Measurements from ENCODE around the gene IL4I1.

The IL4I1 gene

DNA sequence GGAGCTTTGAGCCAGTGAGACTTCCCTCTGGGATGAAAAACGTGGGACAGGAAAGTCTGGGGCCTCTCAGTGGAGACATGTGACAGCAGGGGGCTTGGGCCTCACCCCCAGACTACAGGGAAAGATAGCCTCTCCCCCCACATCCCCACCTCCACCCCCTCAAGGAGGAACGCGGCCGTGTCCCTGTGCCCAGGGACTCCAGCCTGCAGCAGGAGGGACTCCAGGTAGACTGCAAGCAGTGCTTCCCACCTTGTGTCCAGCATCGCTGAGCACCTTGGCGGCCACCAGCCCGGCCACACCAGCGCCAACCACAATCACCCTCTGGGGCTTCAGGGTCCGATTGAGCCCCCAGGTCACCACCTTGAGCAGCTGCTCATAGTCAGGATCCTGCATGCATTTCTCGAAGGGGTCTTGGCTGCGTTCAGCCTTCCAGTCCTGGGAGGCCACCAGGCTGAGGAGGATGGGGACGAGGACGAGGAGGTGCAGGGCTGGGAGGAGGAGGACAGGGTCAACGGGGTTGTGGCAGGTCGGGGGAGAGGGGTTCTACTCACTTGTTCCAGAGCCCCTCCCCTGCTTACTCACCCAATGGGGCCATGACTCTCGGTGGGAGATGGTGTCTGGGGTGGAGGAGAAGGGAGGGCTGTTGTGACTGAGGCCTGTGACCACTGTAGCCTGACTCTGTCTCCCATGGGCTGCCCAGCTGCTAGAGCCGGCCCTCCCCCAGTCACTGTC lies 955 bp downstream of the IL4I1 start:
- DNase-seq (ENCODE audit: low read depth, low spot score): no peak

DNA sequence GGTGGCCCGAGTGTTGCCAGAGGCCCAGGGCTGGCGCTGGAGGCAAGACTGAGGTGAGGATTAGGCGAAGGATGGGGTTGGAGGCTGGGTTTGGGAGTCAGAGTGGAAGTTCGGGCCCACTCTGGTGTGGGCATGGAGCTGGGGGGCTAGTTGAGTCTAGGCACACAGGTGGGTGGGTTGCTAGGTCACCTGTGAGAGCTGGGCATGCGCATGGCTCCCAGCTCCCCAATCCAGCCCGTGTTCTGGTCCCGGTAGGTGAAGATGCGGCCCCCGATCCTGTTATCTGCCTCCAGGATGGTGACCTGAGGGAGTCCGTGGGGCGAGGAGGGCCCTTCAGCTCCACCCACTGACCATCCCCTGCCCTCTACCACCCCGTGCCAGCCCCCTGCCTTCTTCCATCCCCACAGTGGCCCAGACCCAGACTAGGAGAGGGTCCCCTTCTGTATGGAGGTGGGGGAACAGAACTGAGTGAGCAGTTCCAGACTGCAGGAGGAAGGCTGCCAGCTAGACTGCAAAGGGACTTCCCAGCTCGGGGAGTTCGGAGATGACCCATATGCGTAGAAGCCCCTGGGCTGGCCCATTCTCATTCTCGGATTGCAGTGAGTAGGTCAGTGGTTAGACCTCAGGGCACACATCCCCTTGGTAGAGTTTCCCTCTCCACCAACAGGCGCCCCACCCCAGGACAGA lies 1.7 kb downstream of the IL4I1 start:
- no peak for DNase-seq (ENCODE audit: low read depth, low spot score)

DNA sequence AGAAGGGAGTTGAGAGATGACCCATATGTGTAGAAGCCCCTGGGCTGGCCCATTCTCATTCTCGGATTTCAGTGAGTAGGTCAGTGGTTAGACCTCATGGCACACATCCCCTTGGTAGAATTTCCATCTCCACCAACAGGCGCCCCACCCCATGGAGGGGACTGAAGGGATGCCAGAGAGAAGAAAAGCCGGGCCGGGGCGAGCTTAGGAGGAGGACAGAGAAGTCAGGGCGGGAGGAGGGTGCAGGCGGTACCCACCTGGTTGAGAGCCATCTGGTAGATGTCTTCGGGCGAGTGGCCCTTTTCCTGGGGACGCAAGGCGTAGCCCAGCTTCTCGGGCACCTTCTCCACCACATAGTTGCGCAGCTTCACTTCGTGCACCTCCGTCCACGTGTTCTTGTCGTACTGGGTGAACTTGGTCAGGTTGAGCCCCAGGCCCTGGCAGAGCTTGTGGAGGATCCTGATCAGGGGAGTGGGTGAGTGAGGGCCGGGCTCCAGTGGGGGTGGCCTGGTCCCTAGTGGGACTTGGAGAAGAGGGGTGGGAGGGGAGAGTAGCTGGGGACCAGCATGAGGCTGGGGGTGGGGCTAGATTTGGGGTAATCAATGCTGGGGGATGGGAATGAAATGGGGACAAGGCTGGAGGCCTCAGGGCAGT lies 2.5 kb downstream of the IL4I1 start:
- DNase-seq (ENCODE audit: low read depth, low spot score): no peak

DNA sequence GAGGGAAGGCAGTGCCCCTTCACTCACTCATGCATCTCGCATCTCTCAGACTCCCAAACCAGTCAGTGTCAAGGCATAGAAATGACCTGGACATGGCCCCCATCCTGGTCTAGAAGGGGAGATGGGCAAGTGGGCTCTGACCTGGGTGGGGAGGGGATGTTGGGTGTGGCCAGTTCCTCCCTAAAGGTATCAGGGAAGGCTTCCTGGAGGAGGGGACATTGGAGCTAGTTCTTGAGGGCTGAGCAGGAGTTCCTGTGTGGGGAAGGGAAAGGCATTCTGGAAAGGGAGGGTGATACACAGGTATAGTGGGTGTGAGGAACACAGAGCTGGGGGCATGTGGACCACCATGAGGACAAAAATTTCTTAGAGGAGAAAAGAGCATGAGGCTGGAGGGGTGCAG lies 4.0 kb downstream of the IL4I1 start:
- no peak for DNase-seq (ENCODE audit: low read depth, low spot score)

DNA sequence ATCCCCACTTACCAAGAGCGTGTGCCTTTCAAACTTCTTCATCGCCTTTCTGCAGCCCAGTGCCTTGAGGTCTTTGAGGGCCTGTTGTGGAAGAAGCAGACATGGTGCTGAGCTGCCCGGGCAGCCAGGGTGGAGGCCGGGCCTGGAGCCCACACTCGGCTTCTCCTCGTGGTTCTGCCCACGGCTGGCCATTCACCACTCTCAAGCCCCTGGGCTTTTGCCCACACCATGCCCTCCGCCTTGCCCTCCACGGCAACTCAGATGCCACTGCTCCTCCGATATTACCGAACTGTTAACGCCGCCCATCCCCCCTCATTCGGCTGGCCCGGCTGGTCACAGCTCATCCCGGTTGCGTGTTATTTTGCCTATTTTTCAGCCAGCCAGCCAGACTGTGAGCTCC lies 5.3 kb downstream of the IL4I1 start:
- DNase-seq (ENCODE audit: low read depth, low spot score): no peak

DNA sequence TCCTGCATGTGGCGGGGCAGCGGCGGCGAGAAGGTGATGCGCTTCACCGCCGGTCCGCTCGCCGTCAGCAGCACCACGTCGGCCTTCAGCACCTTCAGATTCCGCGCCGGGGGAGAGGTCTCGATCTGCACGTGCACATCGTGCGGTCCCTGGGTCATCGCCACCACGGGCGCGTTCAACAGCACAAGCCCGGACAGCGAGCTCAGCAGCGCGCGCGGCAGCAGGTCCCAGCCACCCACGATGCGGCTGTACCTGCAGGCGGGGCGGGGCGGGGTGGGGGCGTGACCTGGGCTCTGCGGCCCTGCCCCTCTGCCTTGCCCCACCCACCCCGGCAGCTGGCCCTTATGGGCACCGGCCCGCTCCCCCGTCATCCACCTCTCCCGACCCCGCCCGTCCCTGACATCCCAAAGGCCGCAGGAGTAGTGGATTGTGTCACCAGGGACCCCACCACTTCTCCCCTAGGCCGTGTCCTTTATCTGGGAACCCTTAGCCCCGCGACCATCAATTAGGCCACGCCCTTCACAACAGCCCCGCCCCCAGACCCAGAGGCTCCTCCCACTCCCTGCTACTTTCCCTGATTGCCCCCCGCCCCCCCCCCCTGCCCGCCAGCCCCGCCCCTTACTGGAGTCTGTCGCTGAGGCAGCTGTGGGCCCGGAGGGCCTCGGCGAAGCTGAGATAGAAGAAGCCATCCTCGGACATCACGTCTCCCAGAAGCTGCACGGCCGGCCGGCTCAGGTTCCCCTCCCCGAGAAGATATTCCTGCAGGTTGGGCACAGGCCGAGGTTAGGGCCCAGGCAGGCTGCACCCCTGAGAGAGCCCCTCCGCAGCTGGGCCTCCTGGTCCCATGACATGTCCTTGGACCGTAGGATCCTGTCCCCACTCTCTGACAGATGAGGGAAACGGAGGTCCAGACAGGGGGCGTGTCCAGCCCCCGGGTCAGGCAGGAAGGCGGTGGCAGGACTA lies 6.1 kb downstream of the IL4I1 start:
- DNase-seq (ENCODE audit: low read depth, low spot score): no peak

DNA sequence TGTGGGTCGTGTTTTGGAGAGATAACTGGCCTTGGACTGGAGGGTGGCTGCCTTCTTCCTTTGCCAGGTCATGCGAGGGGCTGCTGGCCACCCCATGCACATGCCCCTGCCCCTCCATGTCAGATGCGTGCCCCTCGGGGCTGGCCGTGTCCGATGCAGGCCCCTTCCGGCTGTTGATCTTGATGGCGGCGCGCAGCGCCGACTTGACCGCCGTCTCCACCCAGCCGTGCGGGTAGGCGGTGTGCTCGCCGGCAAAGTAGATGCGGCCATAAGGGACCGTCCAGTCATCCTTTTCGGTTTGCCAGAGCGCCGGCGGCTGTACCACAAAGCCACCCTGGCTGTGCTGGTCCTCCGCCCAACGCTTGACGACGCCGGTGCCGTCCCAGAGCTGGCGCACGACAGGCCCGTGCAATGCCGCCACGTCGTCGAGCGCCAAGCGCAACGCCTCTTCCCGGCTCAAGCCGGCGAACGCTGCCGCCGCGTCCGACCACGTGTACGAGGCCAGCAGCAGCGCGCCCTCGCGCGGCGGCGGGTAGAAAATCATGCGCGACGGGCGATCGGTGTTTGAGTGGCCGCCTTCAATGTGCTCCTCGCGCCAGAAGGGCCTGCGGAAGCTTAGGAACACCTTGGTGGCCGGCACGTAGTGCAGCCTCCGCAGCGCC lies 6.9 kb downstream of the IL4I1 start:
- DNase-seq (ENCODE audit: low read depth, low spot score): no peak

DNA sequence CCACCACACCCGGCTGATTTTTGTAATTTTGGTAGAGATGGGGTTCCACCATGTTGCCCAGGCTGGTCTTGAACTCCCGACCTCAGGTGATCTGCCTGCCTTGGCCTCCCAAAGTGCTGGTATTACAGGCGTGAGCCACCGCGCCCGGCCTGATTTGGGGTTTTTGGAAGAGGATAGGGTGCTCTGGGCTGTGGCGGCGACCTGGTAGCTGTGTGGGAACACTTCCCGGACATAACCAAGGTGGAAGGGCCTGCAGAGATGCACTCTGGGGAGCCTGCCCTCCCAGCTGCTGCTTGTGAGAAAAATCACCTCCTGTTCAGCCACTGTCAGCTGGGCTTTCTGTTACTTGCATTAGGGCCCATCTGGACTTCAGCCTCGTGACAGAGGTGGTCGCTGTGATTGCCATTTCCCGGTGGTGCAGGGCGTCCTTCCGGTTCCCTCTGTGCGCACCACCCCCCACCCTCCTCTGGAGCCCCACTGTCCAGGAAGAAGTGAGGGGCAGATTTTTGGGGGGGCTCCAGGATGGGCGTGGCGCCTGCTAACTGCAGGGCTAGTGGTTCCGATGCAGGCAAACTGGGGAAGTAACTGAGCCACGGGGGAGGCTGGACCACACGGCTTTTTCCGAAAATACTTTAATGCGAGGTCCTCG lies 7.5 kb downstream of the IL4I1 start:
- DNase-seq (ENCODE audit: low read depth, low spot score): no peak

DNA sequence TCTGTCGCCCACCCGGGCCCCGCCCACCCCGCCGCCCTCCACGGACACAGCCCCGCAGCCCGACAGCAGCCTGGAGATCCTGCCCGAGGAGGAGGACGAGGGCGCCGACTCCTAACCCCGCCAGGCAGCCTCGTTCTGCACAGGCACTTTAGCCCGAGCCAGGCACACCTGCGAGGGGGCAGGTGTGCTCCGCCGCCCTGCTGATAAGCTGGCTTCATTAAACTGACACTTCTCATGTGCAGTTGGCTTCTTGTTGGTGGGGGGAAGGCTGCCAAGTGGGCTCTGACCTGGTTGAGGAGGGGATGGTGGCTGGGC lies 8.2 kb downstream of the IL4I1 start:
- DNase-seq (ENCODE audit: low read depth, low spot score): no peak

DNA sequence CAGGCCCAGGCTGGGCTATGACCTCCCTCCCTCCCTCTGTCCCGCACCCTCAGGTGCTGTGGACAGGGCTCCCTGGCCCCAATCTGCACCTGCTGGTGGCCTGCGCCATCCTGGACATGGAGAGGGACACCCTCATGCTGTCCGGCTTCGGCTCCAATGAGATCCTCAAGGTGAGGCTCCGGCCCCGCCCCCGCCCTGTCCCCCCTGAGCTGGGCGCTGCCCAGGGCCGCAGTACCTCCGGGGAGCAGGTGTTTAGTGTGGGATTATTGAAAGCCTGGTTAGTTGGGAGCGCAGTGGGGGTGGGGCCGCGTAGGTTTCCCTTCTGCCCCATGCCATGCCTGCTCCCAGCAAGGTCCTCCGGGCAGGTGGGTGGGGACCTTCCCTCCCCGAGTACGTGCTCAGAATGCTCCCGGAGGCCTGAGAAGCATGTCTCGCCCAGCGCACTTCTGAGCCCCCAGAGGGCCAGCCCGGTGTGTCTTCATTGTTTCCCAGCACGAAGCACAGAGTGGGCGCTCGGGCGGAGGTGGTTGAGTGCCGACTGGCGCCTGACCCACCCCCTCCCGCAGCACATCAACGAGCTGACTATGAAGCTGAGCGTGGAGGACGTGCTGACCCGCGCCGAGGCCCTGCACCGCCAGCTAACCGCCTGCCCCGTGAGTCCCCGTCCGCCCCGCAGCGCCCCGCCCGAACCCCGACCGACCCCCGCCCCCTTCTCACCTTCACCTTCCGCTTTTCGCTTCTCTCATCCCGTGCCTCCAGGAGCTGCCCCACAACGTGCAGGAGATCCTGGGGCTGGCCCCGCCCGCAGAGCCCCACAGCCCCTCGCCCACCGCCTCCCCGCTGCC lies 8.8 kb downstream of the IL4I1 start:
- no peak for DNase-seq (ENCODE audit: low read depth, low spot score)

DNA sequence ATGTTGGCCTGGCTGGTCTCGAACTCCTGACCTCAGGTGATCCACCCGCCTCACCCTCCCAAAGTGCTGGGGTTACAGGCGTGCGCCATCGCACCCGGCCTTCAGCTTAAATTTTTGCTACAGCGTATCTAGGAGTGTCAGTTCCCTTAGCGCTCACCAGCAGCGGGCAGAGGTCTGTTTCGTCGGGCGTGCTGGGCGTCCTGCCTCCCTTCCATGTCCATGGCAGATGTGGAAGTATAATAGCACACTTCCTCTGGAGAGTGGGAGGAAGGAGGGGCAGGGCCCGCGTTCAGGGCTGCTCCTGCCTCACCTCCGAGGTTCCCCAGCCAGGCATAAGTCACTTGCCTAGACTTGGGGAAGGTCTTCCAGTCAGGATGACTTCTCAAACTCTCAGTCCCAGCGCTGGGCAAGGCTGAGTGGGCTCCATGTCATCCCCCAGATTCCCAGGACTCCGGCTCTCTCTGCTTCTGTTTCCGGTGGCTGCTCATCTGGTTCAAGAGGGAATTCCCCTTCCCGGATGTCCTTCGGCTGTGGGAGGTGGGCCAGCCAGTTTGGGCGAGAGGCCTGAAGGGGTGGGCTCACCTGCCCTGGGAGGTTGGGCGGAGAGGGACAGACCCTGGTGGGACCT lies 9.5 kb downstream of the IL4I1 start:
- no peak for DNase-seq (ENCODE audit: low read depth, low spot score)

DNA sequence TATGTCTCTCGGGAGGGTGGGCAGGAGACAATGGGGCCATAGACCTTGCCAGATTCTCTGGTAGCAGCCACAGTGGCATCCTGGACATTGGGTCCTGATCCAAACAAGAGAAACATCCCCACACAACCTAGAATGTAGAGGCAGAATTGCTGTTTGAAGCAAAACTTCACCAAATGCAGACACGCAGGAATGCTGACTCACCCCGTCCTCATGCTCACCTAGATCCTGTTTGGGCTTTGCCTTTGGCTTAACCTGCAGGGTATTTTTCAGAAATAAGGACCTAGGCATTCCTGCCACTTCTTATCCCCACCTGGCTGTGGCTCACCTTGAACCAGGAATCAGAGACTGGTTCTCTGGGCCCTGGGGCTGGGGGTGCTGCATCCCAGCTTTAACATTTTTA lies 11.9 kb downstream of the IL4I1 start:
- no peak for DNase-seq (ENCODE audit: low read depth, low spot score)

DNA sequence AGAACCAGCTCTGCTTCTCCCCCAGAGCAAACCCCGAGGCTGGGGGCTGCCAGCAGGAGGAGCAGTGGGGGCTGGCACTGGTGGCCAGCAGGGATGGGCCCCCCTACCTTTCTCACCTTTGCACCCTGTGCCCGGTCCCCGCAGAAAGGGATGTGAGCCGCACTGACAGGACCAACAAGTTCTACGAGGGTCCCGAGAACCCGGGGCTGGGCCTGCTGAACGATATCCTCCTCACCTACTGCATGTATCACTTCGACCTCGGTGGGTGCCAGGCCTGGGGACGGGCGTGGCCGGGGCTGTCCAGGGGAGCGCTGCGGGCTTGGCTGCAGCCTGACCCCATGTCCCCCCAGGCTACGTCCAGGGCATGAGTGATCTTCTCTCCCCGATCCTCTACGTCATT lies 12.6 kb downstream of the IL4I1 start:
- DNase-seq (ENCODE audit: low read depth, low spot score): no peak

DNA sequence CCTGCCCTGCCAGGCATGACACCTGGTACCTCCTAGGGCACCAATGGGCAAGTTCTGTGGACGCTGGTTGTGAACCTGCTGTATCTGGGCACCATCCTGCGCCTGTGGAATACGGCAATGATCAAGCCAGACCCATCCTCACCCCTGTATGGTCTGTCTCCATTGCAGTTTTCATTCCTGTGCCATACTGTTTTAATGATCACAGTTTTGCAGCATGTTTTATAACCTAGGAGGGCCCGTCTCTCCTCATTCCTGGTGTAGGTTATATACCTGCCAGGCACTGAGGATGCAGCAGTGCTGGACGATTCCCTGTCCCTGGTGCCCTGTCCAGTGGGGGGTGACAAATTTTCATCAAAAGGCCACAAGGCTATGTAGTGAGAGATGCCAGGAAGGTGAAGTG lies 13.6 kb downstream of the IL4I1 start:
- DNase-seq (ENCODE audit: low read depth, low spot score): no peak

DNA sequence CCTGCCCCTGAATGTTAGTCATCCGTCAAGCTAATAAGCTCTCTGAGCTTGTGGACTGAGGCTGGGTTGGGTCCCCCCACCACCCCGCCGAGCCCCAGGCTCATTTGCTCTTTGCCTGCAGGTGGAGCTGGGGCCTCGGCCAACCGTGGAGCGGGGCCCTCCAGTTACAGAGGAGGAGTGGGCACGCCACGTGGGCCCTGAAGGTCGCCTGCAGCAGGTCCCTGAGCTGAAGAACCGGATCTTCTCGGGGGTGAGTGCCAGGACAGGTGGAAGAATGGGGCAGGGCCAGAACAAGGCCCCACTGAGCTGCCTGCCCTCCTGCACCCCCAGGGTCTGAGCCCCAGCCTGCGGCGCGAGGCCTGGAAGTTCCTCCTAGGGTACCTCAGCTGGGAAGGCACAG lies 14.0 kb downstream of the IL4I1 start:
- DNase-seq (ENCODE audit: low read depth, low spot score): no peak

DNA sequence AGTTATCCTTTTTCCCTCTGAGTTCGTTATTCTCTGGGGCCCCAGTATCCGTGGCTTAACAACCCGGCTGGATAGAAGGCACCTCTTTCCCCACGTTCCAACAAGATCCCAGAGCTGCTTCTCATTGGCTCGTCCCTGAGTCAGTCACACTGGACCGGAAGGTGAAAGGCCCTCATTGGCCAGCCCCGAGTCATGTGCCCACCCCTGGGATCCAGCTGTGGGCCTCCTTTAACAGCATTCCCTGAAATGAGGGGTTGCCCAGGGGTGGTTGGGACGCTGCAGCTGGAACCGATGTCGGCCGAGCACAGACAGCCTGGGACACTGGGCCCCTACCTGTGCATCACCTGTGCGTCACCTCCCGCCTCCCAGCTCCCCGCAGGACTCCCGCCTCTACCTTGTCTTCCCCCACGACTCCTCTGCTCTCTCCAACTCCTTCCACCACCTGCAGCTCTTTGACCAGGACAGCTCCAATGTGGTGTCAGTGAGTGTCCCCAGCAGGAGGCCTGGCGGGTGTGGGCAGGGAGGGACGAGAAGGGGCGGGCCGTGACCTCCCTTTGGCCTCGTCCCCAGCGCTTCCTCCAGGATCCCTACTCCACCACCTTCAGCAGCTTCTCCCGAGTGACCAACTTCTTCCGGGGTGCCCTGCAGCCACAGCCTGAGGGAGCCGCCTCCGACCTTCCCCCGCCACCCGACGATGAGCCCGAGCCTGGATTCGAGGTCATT lies 14.9 kb downstream of the IL4I1 start:
- DNase-seq (ENCODE audit: low read depth, low spot score): no peak

DNA sequence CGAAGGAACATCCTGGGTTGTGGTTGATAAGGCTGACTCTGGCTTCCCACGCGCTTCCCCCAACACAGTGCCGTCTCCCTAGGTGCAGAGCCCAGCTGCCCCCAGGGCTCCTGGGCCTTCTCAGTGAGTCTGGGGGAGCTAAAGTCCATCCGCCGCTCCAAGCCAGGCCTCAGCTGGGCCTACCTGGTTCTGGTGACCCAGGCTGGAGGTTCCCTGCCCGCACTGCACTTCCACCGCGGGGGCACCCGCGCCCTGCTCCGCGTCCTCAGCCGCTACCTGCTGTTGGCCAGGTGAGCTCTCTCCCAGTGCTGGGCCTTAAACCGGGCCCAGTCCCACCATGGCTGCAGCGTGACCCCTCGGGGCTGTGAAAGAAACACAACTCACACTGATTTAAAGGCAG lies 15.5 kb downstream of the IL4I1 start:
- no peak for DNase-seq (ENCODE audit: low read depth, low spot score)

DNA sequence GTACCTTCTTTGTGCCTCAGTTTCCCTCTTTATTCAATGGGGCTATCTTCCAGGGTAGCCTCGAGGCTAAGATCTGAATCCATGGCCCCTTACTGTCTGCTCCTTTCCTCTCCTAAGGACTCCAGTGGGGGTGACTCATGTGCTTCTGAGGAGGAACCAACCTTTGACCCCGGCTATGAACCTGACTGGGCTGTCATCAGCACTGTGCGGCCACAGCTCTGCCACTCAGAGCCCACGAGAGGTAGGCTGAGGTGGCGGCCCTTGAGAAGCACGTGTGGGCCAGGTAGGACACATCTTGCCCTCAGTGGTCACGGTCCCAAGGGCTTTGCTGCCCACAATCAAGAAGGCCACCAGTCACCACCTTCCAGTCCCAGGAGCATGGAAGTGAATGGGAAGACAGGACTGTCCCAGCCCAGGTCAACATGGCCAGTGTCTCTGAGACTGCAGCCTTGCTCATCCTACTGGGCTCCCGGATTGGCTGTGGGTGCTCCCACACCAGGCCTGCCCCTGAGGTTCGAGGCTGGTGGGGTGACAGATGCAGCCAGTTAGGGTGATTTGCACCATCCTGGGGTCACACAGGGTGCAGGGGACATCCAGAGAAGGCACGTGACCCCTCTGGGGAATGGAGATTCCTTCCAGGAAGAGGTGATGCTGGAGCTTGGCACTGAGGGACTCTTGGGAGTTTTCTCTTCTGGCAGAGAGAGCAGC lies 16.4 kb downstream of the IL4I1 start:
- no peak for DNase-seq (ENCODE audit: low read depth, low spot score)
